Progenitor cell of endocrine pancreas (in vitro differentiated cells): Measurements from ENCODE around the gene CRB2. TPM values are rescaled to one million over a fixed set of nuclear protein-coding genes. Genes with fewer than 3 reads are reported as not detected.

Experiments used
- DNase-seq: peaks from one replicate; pipeline ENCODE4 v3.0.0; 2021; ENCODE audit warnings: low spot score; ENCODE audit not compliant: unreplicated experiment
- H3K27ac Mint-ChIP-seq: 2 replicates; pipeline ENCODE4 v1.8.0; 2021; ENCODE audit warnings: mild to moderate bottlenecking, moderate library complexity, mixed read lengths
- H3K27me3 Mint-ChIP-seq: 2 replicates; pipeline ENCODE4 v1.8.0; 2021; ENCODE audit warnings: mixed read lengths
- H3K36me3 Mint-ChIP-seq: 2 replicates; pipeline ENCODE4 v1.8.0; 2022; ENCODE audit warnings: mixed read lengths; ENCODE audit not compliant: insufficient read depth
- H3K4me1 Mint-ChIP-seq: 2 replicates; pipeline ENCODE4 v1.8.0; 2021; ENCODE audit warnings: low read depth, mixed read lengths
- H3K4me3 Mint-ChIP-seq: 2 replicates; pipeline ENCODE4 v1.8.0; 2021; ENCODE audit warnings: low read depth, mild to moderate bottlenecking, moderate library complexity, mixed read lengths
- H3K9me3 Mint-ChIP-seq: 2 replicates; pipeline ENCODE4 v1.8.0; 2021; ENCODE audit warnings: low read depth, mixed read lengths
- CTCF ChIP-seq: fragments of 200-600 bp; sonication (generic); IDR thresholded peaks from one replicate; pipeline ENCODE4 v1.5.0; 2021; ENCODE audit warnings: antibody characterized with exemption, mild to moderate bottlenecking; ENCODE audit not compliant: unreplicated experiment
- total RNA-seq: library from RNA; stranded (reverse); gene quantifications from 2 replicates; pipeline ENCODE4 v1.2.1, GENCODE V29; 2021

The CRB2 gene
- total RNA-seq, 1 donor from 2014 or later: 8.4 TPM

- Mint-ChIP-seq H3K36me3 (no peaks in the 10 kb centered on the region), H3K27me3 (peaks cover 9% of the 10 kb centered on the region), H3K4me3 (no peak overlapping the region), H3K27ac (no peak overlapping the region), H3K9me3 (no peaks in the 10 kb centered on the region), H3K4me1 (no peaks in the 10 kb centered on the region)
- no peak for DNase-seq
- TF ChIP-seq CTCF: no peak
Measured at GRCh38 chr9:123400926-123401503, 45.0 kb downstream of the CRB2 start.

GRCh38 chr9:123401879-123402513 lies 46.0 kb downstream of the CRB2 start:
- H3K9me3 Mint-ChIP-seq: no peaks in the 10 kb centered on the region
- H3K27me3 Mint-ChIP-seq: peaks cover 16% of the 10 kb centered on the region
- H3K36me3 Mint-ChIP-seq: no peaks in the 10 kb centered on the region
- H3K4me3 Mint-ChIP-seq: no peak overlapping the region
- peaks cover 6% of the 10 kb centered on the region for H3K4me1 Mint-ChIP-seq
- peak; percentile 27 for DNase-seq
- H3K27ac Mint-ChIP-seq: no peak overlapping the region
- peak; percentile 85 for TF ChIP-seq CTCF

- TF ChIP-seq CTCF: no peak
- peaks cover 21% of the 10 kb centered on the region for H3K27me3 Mint-ChIP-seq
- no peaks in the 10 kb centered on the region for H3K36me3 Mint-ChIP-seq
- DNase-seq: no peak
- H3K4me3 Mint-ChIP-seq: no peak overlapping the region
- no peaks in the 10 kb centered on the region for H3K9me3 Mint-ChIP-seq
- H3K27ac Mint-ChIP-seq: no peak overlapping the region
- peaks cover 8% of the 10 kb centered on the region for H3K4me1 Mint-ChIP-seq
Measured at GRCh38 chr9:123402981-123403509, 47.0 kb downstream of the CRB2 start.

GRCh38 chr9:123406016-123406415 lies 50.0 kb downstream of the CRB2 start:
- Mint-ChIP-seq H3K9me3 (no peaks in the 10 kb centered on the region), H3K27me3 (peaks cover 26% of the 10 kb centered on the region), H3K4me1 (peaks cover 8% of the 10 kb centered on the region), H3K36me3 (no peaks in the 10 kb centered on the region), H3K4me3 (no peak overlapping the region), H3K27ac (no peak overlapping the region)
- no peak for TF ChIP-seq CTCF
- DNase-seq: no peak

DNA sequence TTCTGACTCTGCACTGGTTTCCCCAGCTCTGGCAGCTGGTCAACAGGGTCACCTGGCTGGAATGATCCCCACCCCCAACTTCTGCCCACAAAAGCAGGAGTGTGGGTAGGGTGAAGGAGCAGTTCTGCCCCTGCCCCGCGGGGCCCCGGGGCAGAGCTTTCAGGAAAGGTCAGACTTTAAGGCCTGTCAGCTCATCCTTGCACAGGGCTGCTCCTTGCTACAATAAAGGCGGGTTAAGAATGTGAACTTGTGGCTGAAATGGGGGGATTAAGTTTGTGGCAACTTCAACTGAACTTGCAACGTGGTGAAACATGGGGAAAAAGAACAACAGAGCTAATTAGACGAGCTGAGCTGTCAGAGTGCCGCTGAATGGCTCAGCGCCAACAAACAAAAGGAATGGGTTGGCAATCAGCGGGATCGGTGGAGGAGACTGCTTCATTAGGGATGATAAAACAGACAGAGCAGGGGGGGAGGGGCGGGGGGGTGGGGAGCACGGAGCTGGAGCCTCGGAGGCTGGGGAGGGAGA lies 50.8 kb downstream of the CRB2 start:
- H3K27me3 Mint-ChIP-seq: peaks cover 26% of the 10 kb centered on the region
- H3K36me3 Mint-ChIP-seq: no peaks in the 10 kb centered on the region
- TF ChIP-seq CTCF: no peak
- H3K9me3 Mint-ChIP-seq: no peaks in the 10 kb centered on the region
- DNase-seq: no peak
- no peak overlapping the region for H3K4me3 Mint-ChIP-seq
- H3K27ac Mint-ChIP-seq: no peak overlapping the region
- peaks cover 8% of the 10 kb centered on the region for H3K4me1 Mint-ChIP-seq
